ENCODE measurements around the gene TPM1.

TPM1 gene

GRCh38 chr15:63023351-63023945 is 19.1 kb upstream of the TPM1 start:
- Histone ChIP-seq H4K20me1 (ENCODE audit: low read depth, low read length) (no peaks in the 10 kb centered on the region), H3K9me3 (ENCODE audit: insufficient read depth, low read length) (no peaks in the 10 kb centered on the region), H2AFZ (ENCODE audit: low read depth, low read length, severe bottlenecking) (no peak overlapping the region), H3K9ac (ENCODE audit: low read length) (no peak overlapping the region), H3F3A (ENCODE audit: insufficient read depth) (no peaks in the 10 kb centered on the region), H3K27me3 (ENCODE audit: low read length) (no peaks in the 10 kb centered on the region), H3K4me3 (ENCODE audit: insufficient read depth, low read length, poor library complexity, severe bottlenecking) (no peak overlapping the region), H3K79me2 (ENCODE audit: insufficient read depth, low read length) (no peaks in the 10 kb centered on the region), H3K4me2 (ENCODE audit: low read depth, low read length, poor library complexity, severe bottlenecking) (no peak overlapping the region), H3K36me3 (ENCODE audit: low read length) (no peaks in the 10 kb centered on the region), H3K9me2 (replicated peaks; ENCODE audit: insufficient read depth, low read length) (no peaks in the 10 kb centered on the region), H3K27ac (ENCODE audit: low read depth, low read length) (no peak overlapping the region)
- TF ChIP-seq EZH2phosphoT487 (conservative IDR thresholded peaks at IDR 0.05; ENCODE audit: low read length): no peak
- TF ChIP-seq CTCF (IDR thresholded peaks at IDR 0.05; ENCODE audit: insufficient read depth, low read length, poor library complexity, severe bottlenecking): no peak

GRCh38 chr15:63025460-63025859 is 17.1 kb upstream of the TPM1 start:
- no peaks in the 10 kb centered on the region for H3K36me3 ChIP-seq (ENCODE audit: low read length)
- TF ChIP-seq EZH2phosphoT487 (conservative IDR thresholded peaks at IDR 0.05; ENCODE audit: low read length) (no peak), CTCF (IDR thresholded peaks at IDR 0.05; ENCODE audit: insufficient read depth, low read length, poor library complexity, severe bottlenecking) (no peak)
- H3F3A ChIP-seq (ENCODE audit: insufficient read depth): no peaks in the 10 kb centered on the region
- no peaks in the 10 kb centered on the region for H3K79me2 ChIP-seq (ENCODE audit: insufficient read depth, low read length)
- H3K27ac ChIP-seq (ENCODE audit: low read depth, low read length): no peak overlapping the region
- no peak overlapping the region for H3K4me2 ChIP-seq (ENCODE audit: low read depth, low read length, poor library complexity, severe bottlenecking)
- no peaks in the 10 kb centered on the region for H3K9me3 ChIP-seq (ENCODE audit: insufficient read depth, low read length)
- H3K9me2 ChIP-seq (replicated peaks; ENCODE audit: insufficient read depth, low read length): no peaks in the 10 kb centered on the region
- H3K9ac ChIP-seq (ENCODE audit: low read length): no peak overlapping the region
- no peaks in the 10 kb centered on the region for H3K27me3 ChIP-seq (ENCODE audit: low read length)
- no peak overlapping the region for H3K4me3 ChIP-seq (ENCODE audit: insufficient read depth, low read length, poor library complexity, severe bottlenecking)
- H2AFZ ChIP-seq (ENCODE audit: low read depth, low read length, severe bottlenecking): no peak overlapping the region
- H4K20me1 ChIP-seq (ENCODE audit: low read depth, low read length): no peaks in the 10 kb centered on the region

GRCh38 chr15:63027646-63028045 is 14.9 kb upstream of the TPM1 start:
- no peaks in the 10 kb centered on the region for H3K36me3 ChIP-seq (ENCODE audit: low read length)
- H3K27ac ChIP-seq (ENCODE audit: low read depth, low read length): no peak overlapping the region
- no peaks in the 10 kb centered on the region for H3K9me2 ChIP-seq (replicated peaks; ENCODE audit: insufficient read depth, low read length)
- no peak overlapping the region for H3K9ac ChIP-seq (ENCODE audit: low read length)
- no peaks in the 10 kb centered on the region for H3K27me3 ChIP-seq (ENCODE audit: low read length)
- no peak overlapping the region for H2AFZ ChIP-seq (ENCODE audit: low read depth, low read length, severe bottlenecking)
- no peaks in the 10 kb centered on the region for H3K9me3 ChIP-seq (ENCODE audit: insufficient read depth, low read length)
- no peaks in the 10 kb centered on the region for H4K20me1 ChIP-seq (ENCODE audit: low read depth, low read length)
- no peaks in the 10 kb centered on the region for H3K79me2 ChIP-seq (ENCODE audit: insufficient read depth, low read length)
- no peak for TF ChIP-seq CTCF (IDR thresholded peaks at IDR 0.05; ENCODE audit: insufficient read depth, low read length, poor library complexity, severe bottlenecking)
- no peak for TF ChIP-seq EZH2phosphoT487 (conservative IDR thresholded peaks at IDR 0.05; ENCODE audit: low read length)
- no peak overlapping the region for H3K4me2 ChIP-seq (ENCODE audit: low read depth, low read length, poor library complexity, severe bottlenecking)
- no peaks in the 10 kb centered on the region for H3F3A ChIP-seq (ENCODE audit: insufficient read depth)
- H3K4me3 ChIP-seq (ENCODE audit: insufficient read depth, low read length, poor library complexity, severe bottlenecking): no peak overlapping the region

All from SU-DHL-6 (cell line).